ENCODE measurements around the gene CFAP46. TPM values are rescaled to one million over a fixed set of nuclear protein-coding genes. Genes with fewer than 3 reads are reported as not detected.

CFAP46 gene
- total and polyA plus RNA-seq, 2 donors (not counting 1 experiment from before 2014, with no cell fraction given): 0.07 TPM; not detected in 1

GRCh38 chr10:132983252-132984007, 41.1 kb upstream of the CFAP46 start:
- H3K9me3 Mint-ChIP-seq (ENCODE audit: insufficient read depth): no peaks in the 10 kb centered on the region
- no peaks in the 10 kb centered on the region for H3K4me1 ChIP-seq (ENCODE audit: control insufficient read depth in 2 of 2, insufficient read depth in 2 of 2, low read length in 2 of 2)
- TF ChIP-seq, protein P1, sequence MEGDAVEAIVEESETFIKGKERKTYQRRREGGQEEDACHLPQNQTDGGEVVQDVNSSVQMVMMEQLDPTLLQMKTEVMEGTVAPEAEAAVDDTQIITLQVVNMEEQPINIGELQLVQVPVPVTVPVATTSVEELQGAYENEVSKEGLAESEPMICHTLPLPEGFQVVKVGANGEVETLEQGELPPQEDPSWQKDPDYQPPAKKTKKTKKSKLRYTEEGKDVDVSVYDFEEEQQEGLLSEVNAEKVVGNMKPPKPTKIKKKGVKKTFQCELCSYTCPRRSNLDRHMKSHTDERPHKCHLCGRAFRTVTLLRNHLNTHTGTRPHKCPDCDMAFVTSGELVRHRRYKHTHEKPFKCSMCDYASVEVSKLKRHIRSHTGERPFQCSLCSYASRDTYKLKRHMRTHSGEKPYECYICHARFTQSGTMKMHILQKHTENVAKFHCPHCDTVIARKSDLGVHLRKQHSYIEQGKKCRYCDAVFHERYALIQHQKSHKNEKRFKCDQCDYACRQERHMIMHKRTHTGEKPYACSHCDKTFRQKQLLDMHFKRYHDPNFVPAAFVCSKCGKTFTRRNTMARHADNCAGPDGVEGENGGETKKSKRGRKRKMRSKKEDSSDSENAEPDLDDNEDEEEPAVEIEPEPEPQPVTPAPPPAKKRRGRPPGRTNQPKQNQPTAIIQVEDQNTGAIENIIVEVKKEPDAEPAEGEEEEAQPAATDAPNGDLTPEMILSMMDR (IDR thresholded peaks at IDR 0.05): no peak
- no peak for TF ChIP-seq EZH2 (IDR thresholded peaks at IDR 0.05; ENCODE audit: borderline replicate concordance, insufficient read depth, low read depth, low read length, poor library complexity, severe bottlenecking)
- no peak overlapping the region for H3K4me3 ChIP-seq (ENCODE audit: control extremely low read depth in 1 of 5, extremely low read depth in 1 of 5, insufficient read depth in 1 of 5, low read depth in 2 of 5, low read length in 4 of 5)
- no peak overlapping the region for H3K27ac Mint-ChIP-seq
- POLR2A ChIA-PET: no interaction called here
- no peak for ATAC-seq (ENCODE audit: low read depth)
- no peaks in the 10 kb centered on the region for H3K36me3 ChIP-seq (replicated peaks in 1 of 2; ENCODE audit: control extremely low read depth in 1 of 2, control insufficient read depth in 1 of 2, extremely low read depth in 1 of 2, insufficient read depth in 2 of 2, low read length in 1 of 2)
- H3K27me3 Mint-ChIP-seq: no peaks in the 10 kb centered on the region
- no peaks in the 10 kb centered on the region for H3K4me1 Mint-ChIP-seq
- peaks cover 0 to 4% (median 0%) of the 10 kb centered on the region in 3 donors for H3K9me3 ChIP-seq (ENCODE audit: control extremely low read depth in 1 of 3, control insufficient read depth in 2 of 3, insufficient read depth in 1 of 3, low read length in 2 of 3)
- no peak overlapping the region for H2AFZ ChIP-seq (ENCODE audit: insufficient read depth, low read depth, low read length, poor library complexity, severe bottlenecking)
- peaks cover 0 to 2% (median 0%) of the 10 kb centered on the region in 4 experiments for H3K27me3 ChIP-seq (replicated peaks in 1 of 4; ENCODE audit: control extremely low read depth in 1 of 4, control insufficient read depth in 3 of 4, insufficient read depth in 4 of 4, low read length in 3 of 4)
- H3K79me2 ChIP-seq (ENCODE audit: control insufficient read depth, insufficient read depth, low read length): no peaks in the 10 kb centered on the region
- intact Hi-C loops (cut with micrococcal nuclease): no loop called here
- no peak overlapping the region for H3K4me3 Mint-ChIP-seq
- no peaks in the 10 kb centered on the region for H4K20me1 ChIP-seq (ENCODE audit: control insufficient read depth, insufficient read depth, low read length, poor library complexity, severe bottlenecking)
- H3K4me2 ChIP-seq (replicated peaks; ENCODE audit: low read depth, low read length, poor library complexity, severe bottlenecking): no peak overlapping the region
- no peak for DNase-seq
- CTCF ChIA-PET: no interaction called here
- no peak overlapping the region for H3K27ac ChIP-seq (ENCODE audit: low read length in 2 of 2)
- H3K9ac ChIP-seq (ENCODE audit: low read length): no peak overlapping the region
- 98% methylated on average over 29 of the region's 42 CpGs for WGBS (ENCODE audit: insufficient coverage)

GRCh38 chr10:132982301-132982989, 40.1 kb upstream of the CFAP46 start:
- H3K4me1 Mint-ChIP-seq: no peaks in the 10 kb centered on the region
- Histone ChIP-seq H3K36me3 (replicated peaks in 1 of 2; ENCODE audit: control extremely low read depth in 1 of 2, control insufficient read depth in 1 of 2, extremely low read depth in 1 of 2, insufficient read depth in 2 of 2, low read length in 1 of 2) (no peaks in the 10 kb centered on the region), H3K9ac (ENCODE audit: low read length) (no peak overlapping the region), H2AFZ (ENCODE audit: insufficient read depth, low read depth, low read length, poor library complexity, severe bottlenecking) (no peak overlapping the region), H3K4me2 (replicated peaks; ENCODE audit: low read depth, low read length, poor library complexity, severe bottlenecking) (no peak overlapping the region), H3K27ac (ENCODE audit: low read length in 2 of 2) (no peak overlapping the region), H3K9me3 (ENCODE audit: control extremely low read depth in 1 of 3, control insufficient read depth in 2 of 3, insufficient read depth in 1 of 3, low read length in 2 of 3) (peaks cover 0 to 4% (median 0%) of the 10 kb centered on the region in 3 donors), H4K20me1 (ENCODE audit: control insufficient read depth, insufficient read depth, low read length, poor library complexity, severe bottlenecking) (no peaks in the 10 kb centered on the region), H3K4me3 (ENCODE audit: control extremely low read depth in 1 of 5, extremely low read depth in 1 of 5, insufficient read depth in 1 of 5, low read depth in 2 of 5, low read length in 4 of 5) (no peak overlapping the region), H3K27me3 (replicated peaks in 1 of 4; ENCODE audit: control extremely low read depth in 1 of 4, control insufficient read depth in 3 of 4, insufficient read depth in 4 of 4, low read length in 3 of 4) (peaks cover 0 to 2% (median 0%) of the 10 kb centered on the region in 4 experiments), H3K79me2 (ENCODE audit: control insufficient read depth, insufficient read depth, low read length) (no peaks in the 10 kb centered on the region), H3K4me1 (ENCODE audit: control insufficient read depth in 2 of 2, insufficient read depth in 2 of 2, low read length in 2 of 2) (no peaks in the 10 kb centered on the region)
- ChIA-PET POLR2A (no interaction called here), CTCF (no interaction called here)
- DNase-seq (no peak), ATAC-seq (ENCODE audit: low read depth) (no peak)
- H3K27ac Mint-ChIP-seq: no peak overlapping the region
- intact Hi-C loops (cut with micrococcal nuclease): no loop called here
- H3K4me3 Mint-ChIP-seq: no peak overlapping the region
- WGBS (ENCODE audit: insufficient coverage): 93% methylated on average over 23 of the region's 36 CpGs
- no peaks in the 10 kb centered on the region for H3K9me3 Mint-ChIP-seq (ENCODE audit: insufficient read depth)
- no peak for TF ChIP-seq EZH2 (IDR thresholded peaks at IDR 0.05; ENCODE audit: borderline replicate concordance, insufficient read depth, low read depth, low read length, poor library complexity, severe bottlenecking)
- TF ChIP-seq, protein P1 (IDR thresholded peaks at IDR 0.05): no peak
- no peaks in the 10 kb centered on the region for H3K27me3 Mint-ChIP-seq
